GM12878 (cell line): ENCODE measurements around the gene PDE6B. TPM values are rescaled to one million over a fixed set of nuclear protein-coding genes. Genes with fewer than 3 reads are reported as not detected.
"Not testable (repeated sequence)": the region's sequence is repeated elsewhere in the genome, so short reads cannot be mapped to it uniquely, and the experiment has no call there.

Source experiments
- ATAC-seq: fragments of 200-7000 bp; cut with Tn5 transposase; 3 replicates; pipeline ENCODE4 v1.9.1; 2020; ENCODE audit warnings: mild to moderate bottlenecking, moderate library complexity
- BruUV-seq: library from RNA; stranded (reverse); fragments of 400-500 nt; replicated peaks from 2 replicates; lab custom pipeline; 2021; lab: Mats Ljungman, UMichigan
- CTCF ChIA-PET: fragments of 300-600 bp; sonication (Branson Sonifier 250); formaldehyde crosslinking; extraction: SDS; loops from one replicate; lab custom pipeline; 2021; ENCODE audit warnings: inconsistent platforms; lab: Yijun Ruan, JAX
- POLR2A ChIA-PET: fragments of 350-600 bp; formaldehyde crosslinking; extraction: SDS; loops from one replicate; lab custom pipeline; 2021; ENCODE audit warnings: inconsistent platforms; lab: Charles Lee
- RAD21 ChIA-PET: fragments of 300-600 bp; sonication (Branson Sonifier 250); formaldehyde crosslinking; loops from one replicate; lab custom pipeline; 2023; ENCODE audit warnings: antibody characterized with exemption; ENCODE audit not compliant: unreplicated experiment; lab: Charles Lee
- SMC1A ChIA-PET: fragments of 300-600 bp; sonication (Branson Sonifier 250); formaldehyde crosslinking; loops from one replicate; lab custom pipeline; 2023; ENCODE audit not compliant: unreplicated experiment, uncharacterized antibody; lab: Charles Lee
- DNase-seq: peaks from one replicate; pipeline ENCODE4 v3.0.0-alpha.2; 2011; ENCODE audit warnings: low read depth, low spot score
- FAIRE-seq: peaks from 3 replicates; lab custom pipeline; 2011; peaks lifted over from hg19 to GRCh38; lab: Jason Lieb, UNC
- H2AFZ ChIP-seq: 2 replicates; pipeline ENCODE4 v1.6.0; 2011; ENCODE audit warnings: low read depth, low read length, control low read depth; ENCODE audit not compliant: control insufficient read depth
- H3K27ac ChIP-seq: 2 replicates; pipeline ENCODE4 v1.5.1; 2011; ENCODE audit warnings: control low read depth; ENCODE audit not compliant: control insufficient read depth, insufficient read depth
- H3K27me3 ChIP-seq, 2 experiments: replicated peaks in 1 of 2; 2 replicates each; pipeline versions ENCODE4 v1.6.0 to v1.6.1; 2011; ENCODE audit warnings: low read length in 1 of 2; ENCODE audit not compliant: control insufficient read depth in 2 of 2, insufficient read depth in 2 of 2
- H3K36me3 ChIP-seq, 2 experiments: 2 replicates each; pipeline ENCODE4 v1.5.1; 2011; ENCODE audit warnings: low read length in 1 of 2; ENCODE audit not compliant: control insufficient read depth in 2 of 2, insufficient read depth in 2 of 2
- H3K4me1 ChIP-seq: 2 replicates; pipeline ENCODE4 v1.6.1; 2011; ENCODE audit warnings: mild to moderate bottlenecking, low read length, moderate library complexity, mixed read lengths; ENCODE audit not compliant: control insufficient read depth, insufficient read depth
- H3K4me2 ChIP-seq: 2 replicates; pipeline ENCODE4 v1.6.0; 2011; ENCODE audit warnings: control low read depth; ENCODE audit not compliant: control insufficient read depth, insufficient read depth
- H3K4me3 ChIP-seq: fragments of 200-600 bp; sonication (generic); 2 replicates; pipeline ENCODE4 v1.5.1; 2016
- H3K79me2 ChIP-seq: 2 replicates; pipeline ENCODE4 v1.6.0; 2011; ENCODE audit warnings: low read length; ENCODE audit not compliant: control insufficient read depth, insufficient read depth
- H3K9ac ChIP-seq: 2 replicates; pipeline ENCODE4 v1.8.0; 2011; ENCODE audit warnings: low read length, control low read depth, mixed read lengths; ENCODE audit not compliant: control insufficient read depth, insufficient read depth
- H3K9me3 ChIP-seq: replicated peaks from 3 replicates; pipeline ENCODE4 v1.5.1; 2011; ENCODE audit warnings: mild to moderate bottlenecking, low read length; ENCODE audit not compliant: control insufficient read depth, insufficient read depth
- H4K20me1 ChIP-seq: 2 replicates; pipeline ENCODE4 v1.6.0; 2011; ENCODE audit not compliant: control insufficient read depth, insufficient read depth
- CEBPB ChIP-seq, 2 experiments: fragments of 150-350 bp in 1 of 2; IDR thresholded peaks; 2 replicates each; pipeline ENCODE4 v1.6.1; 2012 to 2014; ENCODE audit warnings: low read depth in 2 of 2, low read length in 2 of 2, borderline replicate concordance in 1 of 2, inconsistent platforms in 1 of 2
- FOS ChIP-seq: IDR thresholded peaks from 3 replicates; pipeline ENCODE4 v1.6.1; 2011; ENCODE audit warnings: borderline replicate concordance; ENCODE audit not compliant: insufficient read length; ENCODE audit errors: extremely low read depth
- TBL1XR1 ChIP-seq: IDR thresholded peaks from 2 replicates; pipeline ENCODE4 v1.6.1; 2012; ENCODE audit warnings: low read depth, low read length, improper control_type of control experiment
- YY1 ChIP-seq: IDR thresholded peaks from 2 replicates; pipeline ENCODE4 v1.6.1; 2011; ENCODE audit warnings: low read depth, mild to moderate bottlenecking, low read length
- WGBS: methylation state at CpG from one replicate; pipeline ENCODE4 v1.1.6; 2016; ENCODE audit warnings: low lambda C conversion rate; ENCODE audit not compliant: insufficient replicate concordance, insufficient coverage; ENCODE audit errors: missing lambda C conversion rate; 5-methylcytosine and 5-hydroxymethylcytosine counted together
- in situ Hi-C: fragments of 300-500 bp; cut with MboI; formaldehyde crosslinking; loops from 9 replicates; pipeline ENCODE4 v1.14.3; 2018; ENCODE audit warnings: mixed read lengths
- intact Hi-C: fragments of 100-400 bp; cut with micrococcal nuclease; formaldehyde crosslinking; loops from one replicate; pipeline ENCODE4 v1.14.2; 2022; ENCODE audit not compliant: unreplicated experiment
- polyA plus RNA-seq, 11 experiments: library from polyadenylated mRNA; depleted of rRNA in 4 of 11; unstranded in 6 of 11; stranded (reverse) in 5 of 11; fragments of >200 nt; fragmentation: Nextera tagmentation in 4 of 11; fragmentation: Illumina TruSeq in 1 of 11; extraction: Ambion mirVana in 4 of 11; extraction: Trizol in 1 of 11; gene quantifications; 1 replicate in 1 of 11; 2 replicates in 10 of 11; pipeline versions ENCODE4 v1.2.1 to v1.2.3, GENCODE V29; 2011 to 2016; ENCODE audit warnings: inconsistent platforms in 2 of 11, missing spikeins in 2 of 11, low read depth in 1 of 11
- total RNA-seq, 4 experiments: library from RNA; depleted of rRNA in 3 of 4; stranded (reverse); fragments of >200 nt in 3 of 4; fragmentation: Illumina TruSeq in 1 of 4; extraction: Trizol in 1 of 4; gene quantifications; 2 replicates each; pipeline versions ENCODE4 v1.2.1 to v1.2.3, GENCODE V29; 2013 to 2021
- TF ChIP-seq, protein P1 (sequence below): fragments of 450-650 bp; IDR thresholded peaks from 2 replicates; pipeline ENCODE4 v1.6.1; 2016; ENCODE audit warnings: mild to moderate bottlenecking

PDE6B gene
- total and polyA plus RNA-seq, 10 of the 15 experiments (the other 5 are each of a cell fraction or from before 2014, with no cell fraction given) = 2.6 to 6.4 (median 3.8) TPM

DNA sequence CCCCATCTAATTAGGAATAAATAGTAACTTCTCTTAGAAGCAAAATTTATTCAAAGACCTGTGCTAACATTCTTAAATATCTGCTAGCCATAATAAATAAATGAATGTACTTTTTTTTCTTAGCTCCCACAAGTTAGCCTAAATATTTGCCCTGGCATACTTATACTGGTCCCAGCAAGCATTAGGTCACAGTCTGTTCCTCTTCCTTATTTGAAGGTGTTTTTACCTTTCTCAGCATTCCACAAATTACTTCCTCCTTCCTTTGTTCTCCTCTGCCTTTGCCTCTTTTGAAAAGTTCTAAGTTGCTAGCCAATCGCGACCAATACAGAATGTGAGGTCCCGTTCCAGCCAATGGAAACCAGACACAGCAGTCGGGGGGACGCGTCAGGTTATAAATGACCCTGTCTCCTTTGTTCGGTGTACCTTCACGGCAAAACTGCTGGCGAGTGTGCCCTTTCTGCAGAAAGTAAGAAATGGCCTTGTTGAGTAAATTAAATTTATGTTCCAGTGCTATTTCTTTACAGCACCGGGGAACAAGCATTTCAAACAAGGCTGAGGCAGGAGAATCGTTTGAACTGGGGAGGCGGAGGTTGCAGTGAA lies 69.1 kb downstream of the PDE6B start:
- H3K27ac ChIP-seq, FAIRE-seq: not testable (repeated sequence)

GRCh38 chr4:699816-700580 lies 74.6 kb downstream of the PDE6B start:
- H3K27ac ChIP-seq = peak overlapping the region; percentile 67
- no peak for ATAC-seq
- no peaks in the 10 kb centered on the region for H3K79me2 ChIP-seq

More for the DNA sequence above, 69.1 kb downstream of the PDE6B start:
- BruUV-seq, H3K36me3 ChIP-seq, H3K9me3 ChIP-seq, RAD21 ChIA-PET, H3K4me3 ChIP-seq, H3K79me2 ChIP-seq, H3K4me2 ChIP-seq, in situ Hi-C loops, SMC1A ChIA-PET, CTCF ChIA-PET, intact Hi-C loops, H3K9ac ChIP-seq, H4K20me1 ChIP-seq, POLR2A ChIA-PET, ATAC-seq, DNase-seq, H2AFZ ChIP-seq, H3K27me3 ChIP-seq: not testable (repeated sequence)
- H3K4me1 ChIP-seq = peaks cover 12% of the 10 kb centered on the region
- 67% methylated on average over 12 of the region's 12 CpGs for WGBS

More at GRCh38 chr4:699816-700580, 74.6 kb downstream of the PDE6B start:
- CTCF ChIA-PET = interaction anchor here (0.6 to 1.6 kb wide), 7 partner anchors 16 to 452 kb away, joined by 3 to 8 read pairs (median 3); no protein-coding TSS in a partner anchor
- no peaks in the 10 kb centered on the region for H4K20me1 ChIP-seq
- H3K9ac ChIP-seq = no peak overlapping the region
- in situ Hi-C loops = no loop called here
- no peak for TF ChIP-seq YY1
- no peak for TF ChIP-seq CEBPB (IDR thresholded peaks at IDR 0.05; ENCODE audit: borderline replicate concordance in 1 of 2, low read depth in 2 of 2, low read length in 2 of 2)
- no peak for TF ChIP-seq FOS
- TF ChIP-seq, protein P1, sequence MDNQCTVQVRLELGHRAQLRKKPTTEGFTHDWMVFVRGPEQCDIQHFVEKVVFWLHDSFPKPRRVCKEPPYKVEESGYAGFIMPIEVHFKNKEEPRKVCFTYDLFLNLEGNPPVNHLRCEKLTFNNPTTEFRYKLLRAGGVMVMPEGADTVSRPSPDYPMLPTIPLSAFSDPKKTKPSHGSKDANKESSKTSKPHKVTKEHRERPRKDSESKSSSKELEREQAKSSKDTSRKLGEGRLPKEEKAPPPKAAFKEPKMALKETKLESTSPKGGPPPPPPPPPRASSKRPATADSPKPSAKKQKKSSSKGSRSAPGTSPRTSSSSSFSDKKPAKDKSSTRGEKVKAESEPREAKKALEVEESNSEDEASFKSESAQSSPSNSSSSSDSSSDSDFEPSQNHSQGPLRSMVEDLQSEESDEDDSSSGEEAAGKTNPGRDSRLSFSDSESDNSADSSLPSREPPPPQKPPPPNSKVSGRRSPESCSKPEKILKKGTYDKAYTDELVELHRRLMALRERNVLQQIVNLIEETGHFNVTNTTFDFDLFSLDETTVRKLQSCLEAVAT = no peak
- TF ChIP-seq TBL1XR1 = no peak
- TF ChIP-seq, all 136 proteins: peak for 0
- ChIA-PET RAD21 (interaction anchor here (1.1 to 1.5 kb wide), 3 partner anchors 16 to 97 kb away, joined by 3 to 5 read pairs (median 3); no protein-coding TSS in a partner anchor), SMC1A (interaction anchor here (1.2 to 1.7 kb wide), 4 partner anchors 16 to 97 kb away, joined by 3 to 5 read pairs (median 4); no protein-coding TSS in a partner anchor), POLR2A (interaction anchor here (1.0 to 3.0 kb wide), 4 partner anchors 10 to 26 kb away, joined by 4 to 14 read pairs (median 5); partner anchors contain the start of genes ATP5ME and MYL5)
- Histone ChIP-seq H3K4me1 (peaks cover 8% of the 10 kb centered on the region; the same call in 1 of the 2 replicates), H3K9me3 (no peaks in the 10 kb centered on the region; the same call in 2 of the 3 replicates), H3K4me3 (peak overlapping the region; percentile 50; the same call in 1 of the 2 replicates), H3K36me3 (no peaks in the 10 kb centered on the region), H3K4me2 (peak overlapping the region; percentile 48), H3K27me3 (no peaks in the 10 kb centered on the region), H2AFZ (peak overlapping the region; percentile 47; the same call in 1 of the 2 replicates)
- DNase-seq = no peak
- 86% methylated on average over 27 of the region's 27 CpGs for WGBS
- no peak for FAIRE-seq
- intact Hi-C loops = loop anchor here (2.0 kb wide), 1 partner anchor 25 kb away; the partner anchor contains the start of genes ATP5ME and MYL5
- no TSS peak for BruUV-seq
